Measurements from ENCODE around the gene HOXA3. TPM values are rescaled to one million over a fixed set of nuclear protein-coding genes. Genes with fewer than 3 reads are reported as not detected.

HOXA3 gene
- total RNA-seq, 4 donors from 2014 or later = 4.9 to 20.2 (median 13.2) TPM

- TF ChIP-seq CTCF (IDR thresholded peaks at IDR 0.05) (no peak), POLR2A (IDR thresholded peaks at IDR 0.05) (no peak)
- DNase-seq (ENCODE audit: low spot score in 2 of 2) = peak in 1 of 2 donors; percentile 77
- intact Hi-C loops (cut with DNase I; ENCODE audit: low total_unique reads) = loop anchor here (10.0 kb wide), 1 partner anchor 834 kb away; no protein-coding TSS in a partner anchor
- no peak overlapping the region for H3K4me3 ChIP-seq (ENCODE audit: low read depth, poor library complexity, severe bottlenecking)
- WGBS, 2 donors = 82 to 85% methylated on average over 15 of the region's 15 CpGs
Observed at GRCh38 chr7:27191161-27191731, 38.9 kb upstream of the HOXA3 start.

GRCh38 chr7:27189997-27190748 is 37.8 kb upstream of the HOXA3 start:
- TF ChIP-seq POLR2A (IDR thresholded peaks at IDR 0.05) (no peak), CTCF (IDR thresholded peaks at IDR 0.05) (no peak)
- 70 to 71% methylated on average over 7 of the region's 7 CpGs for WGBS, 2 donors
- DNase-seq (ENCODE audit: low spot score in 2 of 2) = peak in 1 of 2 donors; percentile 43
- intact Hi-C loops (cut with DNase I; ENCODE audit: low total_unique reads) = loop anchor here (10.0 kb wide), 1 partner anchor 835 kb away; no protein-coding TSS in a partner anchor
- H3K4me3 ChIP-seq (ENCODE audit: low read depth, poor library complexity, severe bottlenecking) = no peak overlapping the region

GRCh38 chr7:27189295-27189996 is 37.1 kb upstream of the HOXA3 start:
- intact Hi-C loops (cut with DNase I; ENCODE audit: low total_unique reads) = no loop called here
- DNase-seq (ENCODE audit: low spot score in 2 of 2) = peak in 1 of 2 donors; percentile 80
- no peak for TF ChIP-seq CTCF (IDR thresholded peaks at IDR 0.05)
- no peak for TF ChIP-seq POLR2A (IDR thresholded peaks at IDR 0.05)
- no peak overlapping the region for H3K4me3 ChIP-seq (ENCODE audit: low read depth, poor library complexity, severe bottlenecking)
- 36 to 52% methylated on average over 18 to 22 of the region's 22 CpGs for WGBS, 2 donors

- DNase-seq (ENCODE audit: low spot score in 2 of 2) = peak in 1 of 2 donors; percentile 86
- intact Hi-C loops (cut with DNase I; ENCODE audit: low total_unique reads) = no loop called here
- TF ChIP-seq CTCF (IDR thresholded peaks at IDR 0.05) = no peak
- no peak for TF ChIP-seq POLR2A (IDR thresholded peaks at IDR 0.05)
Observed at GRCh38 chr7:27188386-27189294, 36.3 kb upstream of the HOXA3 start.

More at GRCh38 chr7:27188386-27189294, 36.3 kb upstream of the HOXA3 start:
- WGBS, 2 donors = 37 to 51% methylated on average over 49 of the region's 49 CpGs
- H3K4me3 ChIP-seq (ENCODE audit: low read depth, poor library complexity, severe bottlenecking) = no peak overlapping the region

All from lower leg skin (tissue), 4 donors.